ENCODE results near the gene AIF1. TPM values are rescaled to one million over a fixed set of nuclear protein-coding genes. Genes with fewer than 3 reads are reported as not detected.

Gene AIF1
- total RNA-seq, 5 donors from 2014 or later (not counting 1 experiment from before 2014, with no cell fraction given), result 7.6 to 54.3 (median 18.1) TPM

GRCh38 chr6:31654574-31655348 lies 39.7 kb downstream of the AIF1 start:
- Histone ChIP-seq H3K4me3 (ENCODE audit: control insufficient read depth in 1 of 2, extremely low read depth in 1 of 2, low read length in 1 of 2) (no peak overlapping the region), H3K27ac (ENCODE audit: low read length) (no peak overlapping the region), H3K9me3 (no peaks in the 10 kb centered on the region), H3K27me3 (replicated peaks in 1 of 2; ENCODE audit: control insufficient read depth in 2 of 2, extremely low read depth in 1 of 2, insufficient read depth in 2 of 2, low read length in 1 of 2) (no peaks in the 10 kb centered on the region), H3K36me3 (ENCODE audit: control insufficient read depth in 2 of 2, extremely low read depth in 1 of 2, insufficient read depth in 1 of 2, low read length in 1 of 2) (peaks cover under 1 to 39% of the 10 kb centered on the region in 2 donors), H3K4me1 (ENCODE audit: control insufficient read depth in 1 of 2, extremely low read depth in 1 of 2, insufficient read depth in 2 of 2, low read length in 2 of 2) (peaks cover 24 to 54% of the 10 kb centered on the region in 2 experiments)
- no peak for ATAC-seq (replicated peaks in 1 of 4)
- ChIA-PET CTCF (interaction anchor here in 1 of 2 donors (0.7 kb wide), 1 partner anchor 22 kb away, joined by 4 read pairs; no protein-coding TSS in a partner anchor), POLR2A (interaction anchor here in 1 of 2 donors (1.9 kb wide), 1 partner anchor 9 kb away, joined by 6 read pairs; no protein-coding TSS in a partner anchor)
- no peaks in the 10 kb centered on the region for H3K27me3 Mint-ChIP-seq
- H3K27ac Mint-ChIP-seq, result peak overlapping the region in 1 of 2 donors; percentile 16
- no peaks in the 10 kb centered on the region for H3K9me3 Mint-ChIP-seq
- WGBS (ENCODE audit: insufficient coverage), result no CpG with 5 or more reads among the region's 8 CpGs
- H3K4me3 Mint-ChIP-seq, result no peak overlapping the region
- peaks cover 7% of the 10 kb centered on the region for H3K36me3 Mint-ChIP-seq
- DNase-seq, result no peak
- peaks cover 57 to 69% (median 69%) of the 10 kb centered on the region in 3 donors for H3K4me1 Mint-ChIP-seq

GRCh38 chr6:31655349-31656237 lies 40.6 kb downstream of the AIF1 start, which contains the start of gene APOM:
TSS of gene APOM (plus strand) at chr6:31655894. CDS start at chr6:31655967, 73 bp downstream.
- Mint-ChIP-seq H3K4me3 (peak within 1 kb of the TSS in 1 of 3 donors; percentile 44), H3K36me3 (peaks cover 7% of the 10 kb centered on the region), H3K9me3 (no peaks in the 10 kb centered on the region), H3K27ac (peak within 1 kb of the TSS; percentile 52 to 60), H3K27me3 (no peaks in the 10 kb centered on the region), H3K4me1 (peaks cover 57 to 71% (median 67%) of the 10 kb centered on the region in 3 donors)
- Histone ChIP-seq H3K4me1 (ENCODE audit: control insufficient read depth in 1 of 2, extremely low read depth in 1 of 2, insufficient read depth in 2 of 2, low read length in 2 of 2) (peaks cover 20 to 59% of the 10 kb centered on the region in 2 experiments), H3K4me3 (ENCODE audit: control insufficient read depth in 1 of 2, extremely low read depth in 1 of 2, low read length in 1 of 2) (no peak within 1 kb of the TSS), H3K27me3 (replicated peaks in 1 of 2; ENCODE audit: control insufficient read depth in 2 of 2, extremely low read depth in 1 of 2, insufficient read depth in 2 of 2, low read length in 1 of 2) (no peaks in the 10 kb centered on the region), H3K36me3 (ENCODE audit: control insufficient read depth in 2 of 2, extremely low read depth in 1 of 2, insufficient read depth in 1 of 2, low read length in 1 of 2) (peaks cover 0 to 34% of the 10 kb centered on the region in 2 donors), H3K27ac (ENCODE audit: low read length) (no peak within 1 kb of the TSS), H3K9me3 (no peaks in the 10 kb centered on the region)
- DNase-seq (no peak), ATAC-seq (replicated peaks in 1 of 4) (no peak)
- ChIA-PET POLR2A (interaction anchor here in 1 of 2 donors (0.7 to 1.9 kb wide), 2 partner anchors 8 to 62 kb away, joined by 6 to 8 read pairs; no protein-coding TSS in a partner anchor), CTCF (interaction anchor here in 1 of 2 donors (0.6 kb wide), 1 partner anchor 49 kb away, joined by 4 read pairs; no protein-coding TSS in a partner anchor)
- WGBS (ENCODE audit: insufficient coverage), result 100% methylated on average over 3 of the region's 8 CpGs

- Mint-ChIP-seq H3K9me3 (no peaks in the 10 kb centered on the region), H3K4me3 (peak overlapping the region; percentile 89 to 92 (median 90)), H3K36me3 (peaks cover 10% of the 10 kb centered on the region), H3K27me3 (no peaks in the 10 kb centered on the region), H3K4me1 (peaks cover 57 to 71% (median 60%) of the 10 kb centered on the region in 3 donors), H3K27ac (peak overlapping the region; percentile 76 to 91)
- no peak for ATAC-seq (replicated peaks in 1 of 4)
- Histone ChIP-seq H3K27me3 (replicated peaks in 1 of 2; ENCODE audit: control insufficient read depth in 2 of 2, extremely low read depth in 1 of 2, insufficient read depth in 2 of 2, low read length in 1 of 2) (no peaks in the 10 kb centered on the region), H3K9me3 (no peaks in the 10 kb centered on the region), H3K4me3 (ENCODE audit: control insufficient read depth in 1 of 2, extremely low read depth in 1 of 2, low read length in 1 of 2) (no peak overlapping the region), H3K27ac (ENCODE audit: low read length) (peak overlapping the region; percentile 44), H3K36me3 (ENCODE audit: control insufficient read depth in 2 of 2, extremely low read depth in 1 of 2, insufficient read depth in 1 of 2, low read length in 1 of 2) (peaks cover 0 to 37% of the 10 kb centered on the region in 2 donors), H3K4me1 (ENCODE audit: control insufficient read depth in 1 of 2, extremely low read depth in 1 of 2, insufficient read depth in 2 of 2, low read length in 2 of 2) (peaks cover 15 to 64% of the 10 kb centered on the region in 2 experiments)
- POLR2A ChIA-PET, result no interaction called here
- WGBS (ENCODE audit: insufficient coverage), result 78% methylated on average over 1 of the region's 6 CpGs
- CTCF ChIA-PET, result interaction anchor here in 1 of 2 donors (0.6 kb wide), 1 partner anchor 173 kb away, joined by 10 read pairs; no protein-coding TSS in a partner anchor
- DNase-seq, result peak in 10 of 35 experiments; percentile 17 to 48 (median 30)
These were observed 42.5 kb downstream of the AIF1 start for GRCh38 chr6:31657406-31658157.

GRCh38 chr6:31658158-31658688 lies 43.2 kb downstream of the AIF1 start:
- no peaks in the 10 kb centered on the region for H3K27me3 Mint-ChIP-seq
- H3K36me3 Mint-ChIP-seq, result peaks cover 11% of the 10 kb centered on the region
- H3K4me1 Mint-ChIP-seq, result peaks cover 60 to 70% (median 60%) of the 10 kb centered on the region in 3 donors
- H3K4me3 Mint-ChIP-seq, result peak overlapping the region; percentile 89 to 92 (median 90)
- CTCF ChIA-PET, result interaction anchor here in 1 of 2 donors (0.6 to 0.7 kb wide), 3 partner anchors 14 to 1002 kb away, joined by 3 to 10 read pairs (median 6); no protein-coding TSS in a partner anchor
- DNase-seq (no peak), ATAC-seq (replicated peaks in 1 of 4) (no peak)
- H3K4me1 ChIP-seq (ENCODE audit: control insufficient read depth in 1 of 2, extremely low read depth in 1 of 2, insufficient read depth in 2 of 2, low read length in 2 of 2), result peaks cover 16 to 64% of the 10 kb centered on the region in 2 experiments
- no peak overlapping the region for H3K27ac ChIP-seq (ENCODE audit: low read length)
- WGBS (ENCODE audit: insufficient coverage), result 85% methylated on average over 2 of the region's 4 CpGs
- no peaks in the 10 kb centered on the region for H3K27me3 ChIP-seq (replicated peaks in 1 of 2; ENCODE audit: control insufficient read depth in 2 of 2, extremely low read depth in 1 of 2, insufficient read depth in 2 of 2, low read length in 1 of 2)
- H3K27ac Mint-ChIP-seq, result peak overlapping the region; percentile 76 to 91
- POLR2A ChIA-PET, result interaction anchor here in 1 of 2 donors (0.7 kb wide), 1 partner anchor 307 kb away, joined by 4 read pairs; no protein-coding TSS in a partner anchor
- peaks cover 0 to 41% of the 10 kb centered on the region in 2 donors for H3K36me3 ChIP-seq (ENCODE audit: control insufficient read depth in 2 of 2, extremely low read depth in 1 of 2, insufficient read depth in 1 of 2, low read length in 1 of 2)
- no peaks in the 10 kb centered on the region for H3K9me3 ChIP-seq
- no peaks in the 10 kb centered on the region for H3K9me3 Mint-ChIP-seq
- H3K4me3 ChIP-seq (ENCODE audit: control insufficient read depth in 1 of 2, extremely low read depth in 1 of 2, low read length in 1 of 2), result no peak overlapping the region

GRCh38 chr6:31658983-31659648 lies 44.1 kb downstream of the AIF1 start:
- ATAC-seq (replicated peaks in 1 of 4), result no peak
- Mint-ChIP-seq H3K27me3 (no peaks in the 10 kb centered on the region), H3K4me1 (peaks cover 65 to 79% (median 69%) of the 10 kb centered on the region in 3 donors), H3K27ac (peak overlapping the region; percentile 90 to 91), H3K4me3 (peak overlapping the region; percentile 89 to 92 (median 90)), H3K9me3 (no peaks in the 10 kb centered on the region), H3K36me3 (peaks cover 17% of the 10 kb centered on the region)
- no peaks in the 10 kb centered on the region for H3K27me3 ChIP-seq (replicated peaks in 1 of 2; ENCODE audit: control insufficient read depth in 2 of 2, extremely low read depth in 1 of 2, insufficient read depth in 2 of 2, low read length in 1 of 2)
- H3K4me3 ChIP-seq (ENCODE audit: control insufficient read depth in 1 of 2, extremely low read depth in 1 of 2, low read length in 1 of 2), result peak overlapping the region; percentile 73 to 82
- H3K27ac ChIP-seq (ENCODE audit: low read length), result peak overlapping the region; percentile 73
- H3K9me3 ChIP-seq, result no peaks in the 10 kb centered on the region
- DNase-seq, result no peak
- 91% methylated on average over 11 of the region's 13 CpGs for WGBS (ENCODE audit: insufficient coverage)
- ChIA-PET CTCF (interaction anchor here in 1 of 2 donors (0.7 kb wide), 2 partner anchors 13 to 1003 kb away, joined by 3 to 6 read pairs; no protein-coding TSS in a partner anchor), POLR2A (interaction anchor here (0.6 to 0.7 kb wide), 2 partner anchors 126 to 307 kb away, joined by 4 to 6 read pairs; no protein-coding TSS in a partner anchor)
- peaks cover 0 to 45% of the 10 kb centered on the region in 2 donors for H3K36me3 ChIP-seq (ENCODE audit: control insufficient read depth in 2 of 2, extremely low read depth in 1 of 2, insufficient read depth in 1 of 2, low read length in 1 of 2)
- peaks cover 18 to 66% of the 10 kb centered on the region in 2 experiments for H3K4me1 ChIP-seq (ENCODE audit: control insufficient read depth in 1 of 2, extremely low read depth in 1 of 2, insufficient read depth in 2 of 2, low read length in 2 of 2)

All from T-cell (primary cell).